Measurements from ENCODE around the gene SYT6. TPM values are rescaled to one million over a fixed set of nuclear protein-coding genes. Genes with fewer than 3 reads are reported as not detected.

SYT6 gene
- total RNA-seq, 4 donors from 2014 or later: 2.0 TPM; not detected in 3

GRCh38 chr1:114195819-114196218 is 42.1 kb upstream of the SYT6 start:
- Histone ChIP-seq H3K4me1 (no peaks in the 10 kb centered on the region), H3K9me3 (peaks cover 0 to 9% (median 0%) of the 10 kb centered on the region in 3 donors), H3K27me3 (peaks cover 40% of the 10 kb centered on the region), H3K4me3 (no peak overlapping the region), H3K36me3 (no peaks in the 10 kb centered on the region), H3K27ac (no peak overlapping the region)
- no peak for TF ChIP-seq POLR2A (IDR thresholded peaks at IDR 0.05)
- no peak for TF ChIP-seq CTCF (IDR thresholded peaks at IDR 0.05)
- no peak for TF ChIP-seq EP300 (IDR thresholded peaks at IDR 0.05)
- no peak for TF ChIP-seq POLR2AphosphoS5 (IDR thresholded peaks at IDR 0.05)
- WGBS, 2 donors (ENCODE audit: low coverage in 1 of 2): 50 to 51% methylated on average over 1 to 3 of the region's 3 CpGs
- no peak for ATAC-seq

DNA sequence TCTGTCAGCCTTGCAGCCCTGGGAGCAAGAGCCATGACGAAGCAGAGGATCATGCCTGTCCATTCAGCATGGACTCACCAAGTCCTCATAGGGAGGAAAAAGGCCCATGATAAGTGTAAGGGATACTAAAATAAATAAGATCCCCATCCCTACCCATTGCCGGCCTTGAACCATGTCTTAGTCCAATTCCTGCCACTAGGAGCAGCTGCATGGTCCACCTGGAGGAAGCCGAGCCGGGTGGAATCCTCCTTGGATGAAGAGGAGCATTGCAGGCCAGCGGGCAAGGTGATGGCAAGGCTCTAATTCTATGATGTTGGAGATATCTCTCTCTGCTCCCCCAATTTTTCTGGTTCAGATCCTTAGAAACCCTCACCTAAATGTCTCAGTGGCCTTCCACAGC is 38.7 kb upstream of the SYT6 start:
- Histone ChIP-seq H3K36me3 (no peaks in the 10 kb centered on the region), H3K27me3 (peaks cover 21% of the 10 kb centered on the region), H3K27ac (no peak overlapping the region), H3K4me3 (no peak overlapping the region), H3K9me3 (peaks cover 0 to 9% (median 0%) of the 10 kb centered on the region in 3 donors), H3K4me1 (no peaks in the 10 kb centered on the region)
- no peak for ATAC-seq
- TF ChIP-seq POLR2AphosphoS5 (IDR thresholded peaks at IDR 0.05) (no peak), POLR2A (IDR thresholded peaks at IDR 0.05) (no peak), CTCF (IDR thresholded peaks at IDR 0.05) (no peak), EP300 (IDR thresholded peaks at IDR 0.05) (no peak)
- WGBS, 2 donors (ENCODE audit: low coverage in 1 of 2): 55% methylated on average over 5 of the region's 5 CpGs; no CpG with 5 or more reads in 1 of the 2 donors

DNA sequence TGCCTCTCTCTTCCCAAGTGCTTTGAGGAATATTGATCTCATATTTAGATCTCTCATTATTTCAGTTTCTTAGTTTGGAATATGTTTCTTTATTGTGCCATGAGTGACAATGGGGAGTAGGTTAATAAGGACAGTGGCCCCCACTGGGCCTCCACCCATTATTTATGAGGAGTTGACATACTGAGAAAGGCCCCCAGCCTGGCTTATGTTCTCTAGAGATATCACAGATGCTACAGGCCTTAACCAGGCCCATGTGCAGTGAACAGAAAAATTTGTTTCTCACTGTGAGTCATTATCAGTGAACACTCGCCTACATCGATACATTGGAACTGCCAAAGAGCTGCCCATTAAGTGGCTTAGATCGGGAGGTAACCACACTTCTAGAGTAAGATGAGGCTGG is 35.7 kb upstream of the SYT6 start:
- no peak overlapping the region for H3K4me3 ChIP-seq
- H3K4me1 ChIP-seq: no peaks in the 10 kb centered on the region
- no peaks in the 10 kb centered on the region for H3K36me3 ChIP-seq
- no peaks in the 10 kb centered on the region for H3K9me3 ChIP-seq
- no peaks in the 10 kb centered on the region for H3K27me3 ChIP-seq
- no peak for ATAC-seq
- H3K27ac ChIP-seq: no peak overlapping the region
- WGBS, 2 donors (ENCODE audit: low coverage in 1 of 2): 91 to 100% methylated on average over 1 to 3 of the region's 3 CpGs
- TF ChIP-seq POLR2A (IDR thresholded peaks at IDR 0.05) (no peak), EP300 (IDR thresholded peaks at IDR 0.05) (no peak)

- Histone ChIP-seq H3K27me3 (no peaks in the 10 kb centered on the region), H3K4me1 (peaks cover 0 to 15% (median 0%) of the 10 kb centered on the region in 3 donors), H3K36me3 (no peaks in the 10 kb centered on the region), H3K27ac (no peak overlapping the region), H3K4me3 (no peak overlapping the region), H3K9me3 (no peaks in the 10 kb centered on the region)
- WGBS, 2 donors (ENCODE audit: low coverage in 1 of 2): 83% methylated on average over 3 of the region's 4 CpGs; no CpG with 5 or more reads in 1 of the 2 donors
- ATAC-seq: no peak
- TF ChIP-seq POLR2A (IDR thresholded peaks at IDR 0.05) (no peak), POLR2AphosphoS5 (IDR thresholded peaks at IDR 0.05) (no peak), CTCF (IDR thresholded peaks at IDR 0.05) (no peak), EP300 (IDR thresholded peaks at IDR 0.05) (no peak)
These were observed 27.7 kb upstream of the SYT6 start for GRCh38 chr1:114181356-114181755.

GRCh38 chr1:114180742-114181141 is 27.1 kb upstream of the SYT6 start:
- no peak for ATAC-seq
- Histone ChIP-seq H3K27me3 (no peaks in the 10 kb centered on the region), H3K9me3 (no peaks in the 10 kb centered on the region), H3K36me3 (no peaks in the 10 kb centered on the region), H3K4me3 (no peak overlapping the region), H3K27ac (no peak overlapping the region), H3K4me1 (peaks cover 0 to 15% (median 0%) of the 10 kb centered on the region in 3 donors)
- WGBS, 2 donors (ENCODE audit: low coverage in 1 of 2): 80 to 100% methylated on average over 1 to 3 of the region's 5 CpGs
- TF ChIP-seq POLR2AphosphoS5 (IDR thresholded peaks at IDR 0.05) (no peak), EP300 (IDR thresholded peaks at IDR 0.05) (no peak), CTCF (IDR thresholded peaks at IDR 0.05) (no peak), POLR2A (IDR thresholded peaks at IDR 0.05) (no peak)

Measured in gastroesophageal sphincter (tissue), 4 donors.